OCI-LY1 (cell line): Measurements from ENCODE around the gene ZNF662.

Experiments
- H2AFZ ChIP-seq: fragments of 200-600 bp; sonication (generic), shearing (Covaris generic); 2 replicates; pipeline ENCODE4 v1.6.0; 2014; ENCODE audit warnings: antibody characterized with exemption, mild to moderate bottlenecking, low read length
- H3F3A ChIP-seq: fragments of 200-600 bp; sonication (generic), shearing (Covaris generic); 2 replicates; pipeline ENCODE4 v1.6.0; 2014; ENCODE audit warnings: mild to moderate bottlenecking, antibody characterized with exemption, low read length, moderate library complexity; ENCODE audit not compliant: insufficient read depth
- H3K27ac ChIP-seq: fragments of 200-600 bp; sonication (generic); 2 replicates; pipeline ENCODE4 v1.5.1; 2014; ENCODE audit warnings: low read length, mixed run types, mild to moderate bottlenecking, low read depth; ENCODE audit not compliant: poor library complexity, severe bottlenecking
- H3K27me3 ChIP-seq: fragments of 200-600 bp; sonication (generic); 2 replicates; pipeline ENCODE4 v1.6.0; 2014; ENCODE audit warnings: antibody characterized with exemption, mild to moderate bottlenecking, low read length, moderate library complexity; ENCODE audit not compliant: insufficient read depth
- H3K36me3 ChIP-seq: fragments of 200-600 bp; sonication (generic); 2 replicates; pipeline ENCODE4 v1.6.1; 2014; ENCODE audit warnings: mild to moderate bottlenecking, antibody characterized with exemption, low read length, moderate library complexity, mixed read lengths; ENCODE audit not compliant: insufficient read depth
- H3K4me1 ChIP-seq: fragments of 200-600 bp; sonication (generic); 2 replicates; pipeline ENCODE4 v1.5.1; 2014; ENCODE audit warnings: mild to moderate bottlenecking, low read length, moderate library complexity; ENCODE audit not compliant: insufficient read depth, severe bottlenecking
- H3K4me2 ChIP-seq: fragments of 200-600 bp; sonication (generic), shearing (Covaris generic); 2 replicates; pipeline ENCODE4 v1.6.1; 2014; ENCODE audit warnings: low read length
- H3K4me3 ChIP-seq: fragments of 200-600 bp; sonication (generic); 2 replicates; pipeline ENCODE4 v1.5.1; 2014; ENCODE audit warnings: low read length, low read depth, mild to moderate bottlenecking, mixed read lengths; ENCODE audit not compliant: poor library complexity, severe bottlenecking
- H3K79me2 ChIP-seq: fragments of 200-600 bp; shearing (Covaris generic); 2 replicates; pipeline ENCODE4 v1.6.1; 2016; ENCODE audit warnings: mixed run types, low read length, mixed read lengths; ENCODE audit not compliant: insufficient read depth
- H3K9ac ChIP-seq: fragments of 200-600 bp; sonication (generic), shearing (Covaris generic); 2 replicates; pipeline ENCODE4 v1.6.1; 2014; ENCODE audit warnings: mild to moderate bottlenecking, low read length, mixed read lengths
- H3K9me2 ChIP-seq: fragments of 200-600 bp; sonication (generic), shearing (Covaris generic); 2 replicates; pipeline ENCODE4 v1.6.1; 2014; ENCODE audit warnings: low read depth, mild to moderate bottlenecking, low read length, mixed read lengths
- H3K9me3 ChIP-seq: fragments of 200-600 bp; shearing (Covaris generic); 2 replicates; pipeline ENCODE4 v1.6.1; 2014; ENCODE audit warnings: low read length, mixed read lengths
- H4K20me1 ChIP-seq: fragments of 200-600 bp; sonication (generic), shearing (Covaris generic); 2 replicates; pipeline ENCODE4 v1.6.0; 2016; ENCODE audit warnings: mild to moderate bottlenecking, low read length; ENCODE audit not compliant: insufficient read depth
- EZH2 ChIP-seq: fragments of 200-600 bp; sonication (generic), shearing (Covaris generic); IDR thresholded peaks from 2 replicates; pipeline ENCODE4 v1.8.0; 2017; ENCODE audit warnings: borderline replicate concordance, mixed run types, mild to moderate bottlenecking, antibody characterized with exemption, low read length, moderate library complexity, mixed read lengths
- TF ChIP-seq, protein P1 (sequence below): fragments of 200-600 bp; sonication (generic), shearing (Covaris generic); IDR thresholded peaks from 2 replicates; pipeline ENCODE4 v1.5.1; 2017; ENCODE audit warnings: mild to moderate bottlenecking, antibody characterized with exemption, low read length, moderate library complexity, mixed read lengths

The ZNF662 gene

GRCh38 chr3:42963269-42963668, 57.3 kb downstream of the ZNF662 start:
- H3K4me2 ChIP-seq, result no peak overlapping the region
- H3K79me2 ChIP-seq, result no peaks in the 10 kb centered on the region
- no peaks in the 10 kb centered on the region; the same call in 1 of the 2 replicates for H3K27me3 ChIP-seq
- no peaks in the 10 kb centered on the region for H3K9me2 ChIP-seq
- H3K27ac ChIP-seq, result no peak overlapping the region
- H4K20me1 ChIP-seq, result no peaks in the 10 kb centered on the region
- H3K4me3 ChIP-seq, result no peak overlapping the region
- H3F3A ChIP-seq, result no peaks in the 10 kb centered on the region
- no peaks in the 10 kb centered on the region for H3K9me3 ChIP-seq
- H3K4me1 ChIP-seq, result no peaks in the 10 kb centered on the region
- H3K9ac ChIP-seq, result no peak overlapping the region
- TF ChIP-seq EZH2, result no peak
- TF ChIP-seq, protein P1, sequence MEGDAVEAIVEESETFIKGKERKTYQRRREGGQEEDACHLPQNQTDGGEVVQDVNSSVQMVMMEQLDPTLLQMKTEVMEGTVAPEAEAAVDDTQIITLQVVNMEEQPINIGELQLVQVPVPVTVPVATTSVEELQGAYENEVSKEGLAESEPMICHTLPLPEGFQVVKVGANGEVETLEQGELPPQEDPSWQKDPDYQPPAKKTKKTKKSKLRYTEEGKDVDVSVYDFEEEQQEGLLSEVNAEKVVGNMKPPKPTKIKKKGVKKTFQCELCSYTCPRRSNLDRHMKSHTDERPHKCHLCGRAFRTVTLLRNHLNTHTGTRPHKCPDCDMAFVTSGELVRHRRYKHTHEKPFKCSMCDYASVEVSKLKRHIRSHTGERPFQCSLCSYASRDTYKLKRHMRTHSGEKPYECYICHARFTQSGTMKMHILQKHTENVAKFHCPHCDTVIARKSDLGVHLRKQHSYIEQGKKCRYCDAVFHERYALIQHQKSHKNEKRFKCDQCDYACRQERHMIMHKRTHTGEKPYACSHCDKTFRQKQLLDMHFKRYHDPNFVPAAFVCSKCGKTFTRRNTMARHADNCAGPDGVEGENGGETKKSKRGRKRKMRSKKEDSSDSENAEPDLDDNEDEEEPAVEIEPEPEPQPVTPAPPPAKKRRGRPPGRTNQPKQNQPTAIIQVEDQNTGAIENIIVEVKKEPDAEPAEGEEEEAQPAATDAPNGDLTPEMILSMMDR, result no peak
- H2AFZ ChIP-seq, result no peak overlapping the region
- H3K36me3 ChIP-seq, result no peaks in the 10 kb centered on the region

DNA sequence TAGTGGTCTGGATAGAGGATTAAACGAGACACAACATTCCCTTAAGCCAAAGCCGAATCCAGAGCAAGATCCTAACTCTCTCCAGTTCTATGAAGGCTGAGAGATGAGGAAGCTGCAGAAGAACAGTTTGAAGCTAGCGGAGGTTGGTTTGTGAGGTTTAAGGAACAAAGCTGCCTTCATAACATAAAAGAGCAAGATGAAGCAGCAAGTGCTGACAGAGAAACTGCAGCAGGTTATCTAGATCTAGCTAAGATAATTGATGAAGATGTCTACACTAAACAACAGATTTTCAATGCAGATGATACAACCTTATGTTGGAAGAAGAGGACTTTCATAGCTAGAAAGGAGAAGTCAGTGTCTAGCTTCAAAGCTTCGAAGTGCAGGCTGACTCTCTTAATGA, 58.3 kb downstream of the ZNF662 start:
- no peak overlapping the region for H3K4me2 ChIP-seq
- no peak for TF ChIP-seq EZH2
- TF ChIP-seq, protein P1, result no peak

More for the DNA sequence above, 58.3 kb downstream of the ZNF662 start:
- H2AFZ ChIP-seq, result no peak overlapping the region
- H3K27me3 ChIP-seq, result no peaks in the 10 kb centered on the region; the same call in 1 of the 2 replicates
- no peaks in the 10 kb centered on the region for H3K79me2 ChIP-seq
- H3K4me3 ChIP-seq, result no peak overlapping the region
- H3K27ac ChIP-seq, result no peak overlapping the region
- H3K36me3 ChIP-seq, result no peaks in the 10 kb centered on the region
- H4K20me1 ChIP-seq, result no peaks in the 10 kb centered on the region
- H3K4me1 ChIP-seq, result no peaks in the 10 kb centered on the region
- no peaks in the 10 kb centered on the region for H3F3A ChIP-seq
- no peaks in the 10 kb centered on the region for H3K9me3 ChIP-seq
- no peak overlapping the region for H3K9ac ChIP-seq
- no peaks in the 10 kb centered on the region for H3K9me2 ChIP-seq
